Neural cell (in vitro differentiated cells): ENCODE measurements around the gene WDR13. TPM values are rescaled to one million over a fixed set of nuclear protein-coding genes. Genes with fewer than 3 reads are reported as not detected.

ENCODE experiments used
- H2AFZ ChIP-seq: fragments of 200-600, 300-800 bp; sonication (generic), shearing (Covaris generic); 2 replicates; pipeline ENCODE4 v1.6.0; 2014; ENCODE audit warnings: low read depth, mild to moderate bottlenecking, antibody characterized with exemption, low read length, moderate library complexity
- H3F3A ChIP-seq: fragments of 200-600 bp; shearing (Covaris generic); 2 replicates; pipeline ENCODE4 v1.6.1; 2016; ENCODE audit warnings: mild to moderate bottlenecking, moderate library complexity, mixed read lengths, antibody characterized with exemption, low read length; ENCODE audit not compliant: insufficient read depth, poor library complexity, severe bottlenecking
- H3K27ac ChIP-seq: fragments of 200-600, 300-800 bp; sonication (generic), shearing (Covaris generic); 2 replicates; pipeline ENCODE4 v1.5.1; 2014; ENCODE audit warnings: mild to moderate bottlenecking, low read length, moderate library complexity
- H3K27me3 ChIP-seq: fragments of 300-800, 200-600 bp; sonication (generic), shearing (Covaris generic); 2 replicates; pipeline ENCODE4 v1.6.0; 2014; ENCODE audit warnings: mild to moderate bottlenecking, low read depth, low read length, moderate library complexity; ENCODE audit not compliant: insufficient read depth
- H3K36me3 ChIP-seq: fragments of 300-800, 200-600 bp; sonication (generic), shearing (Covaris generic); 2 replicates; pipeline ENCODE4 v1.5.1; 2014; ENCODE audit warnings: mild to moderate bottlenecking, antibody characterized with exemption, low read length, moderate library complexity; ENCODE audit not compliant: insufficient read depth
- H3K4me2 ChIP-seq: fragments of 300-800, 200-600 bp; sonication (generic), shearing (Covaris generic); 2 replicates; pipeline ENCODE4 v1.6.0; 2014; ENCODE audit warnings: mild to moderate bottlenecking, low read length
- H3K4me3 ChIP-seq: fragments of 300-800, 200-600 bp; sonication (generic), shearing (Covaris generic); 2 replicates; pipeline ENCODE4 v1.5.1; 2014; ENCODE audit warnings: mild to moderate bottlenecking, low read length, moderate library complexity
- H3K79me2 ChIP-seq: fragments of 200-600 bp; shearing (Covaris generic); replicated peaks from 2 replicates; pipeline ENCODE4 v1.6.0; 2014; ENCODE audit warnings: mild to moderate bottlenecking, low read length, moderate library complexity; ENCODE audit not compliant: insufficient read depth
- H3K9ac ChIP-seq: fragments of 300-800, 200-600 bp; sonication (generic), shearing (Covaris generic); 2 replicates; pipeline ENCODE4 v1.6.1; 2016; ENCODE audit warnings: mild to moderate bottlenecking, low read length, mixed read lengths
- H3K9me2 ChIP-seq: fragments of 200-600 bp; shearing (Covaris generic); 2 replicates; pipeline ENCODE4 v1.6.1; 2016; ENCODE audit warnings: mild to moderate bottlenecking, low read length, mixed read lengths; ENCODE audit not compliant: insufficient read depth
- H3K9me3 ChIP-seq: fragments of 200-600, 300-800 bp; sonication (generic), shearing (Covaris generic); 2 replicates; pipeline ENCODE4 v1.6.1; 2016; ENCODE audit warnings: mild to moderate bottlenecking, mixed run types, low read length, moderate library complexity, mixed read lengths
- H4K20me1 ChIP-seq: fragments of 200-600 bp; shearing (Covaris generic); 2 replicates; pipeline ENCODE4 v1.6.1; 2016; ENCODE audit warnings: mild to moderate bottlenecking, mixed run types; ENCODE audit not compliant: insufficient read depth
- EP300 ChIP-seq: fragments of 450-650 bp; conservative IDR thresholded peaks from 2 replicates; pipeline ENCODE4 v1.6.1; 2014; ENCODE audit warnings: antibody characterized with exemption, mild to moderate bottlenecking, moderate library complexity; ENCODE audit not compliant: poor library complexity, severe bottlenecking
- EZH2 ChIP-seq: fragments of 200-600, 300-800 bp; shearing (Covaris generic), sonication (generic); IDR thresholded peaks from 2 replicates; pipeline ENCODE4 v1.6.1; 2014; ENCODE audit warnings: antibody characterized with exemption, low read length, borderline replicate concordance, mild to moderate bottlenecking; ENCODE audit not compliant: insufficient read depth, poor library complexity, severe bottlenecking
- MXI1 ChIP-seq: fragments of 450-650 bp; conservative IDR thresholded peaks from 2 replicates; pipeline ENCODE4 v1.6.1; 2014; ENCODE audit warnings: antibody characterized with exemption, mild to moderate bottlenecking; ENCODE audit not compliant: poor library complexity, severe bottlenecking
- POLR2AphosphoS5 ChIP-seq: IDR thresholded peaks from 2 replicates; pipeline ENCODE4 v1.6.1; 2012
- RAD21 ChIP-seq: fragments of 450-650 bp; conservative IDR thresholded peaks from 2 replicates; pipeline ENCODE4 v1.6.1; 2014; ENCODE audit warnings: antibody characterized with exemption, mild to moderate bottlenecking, moderate library complexity
- SMC3 ChIP-seq: fragments of 450-650 bp; conservative IDR thresholded peaks from 2 replicates; pipeline ENCODE4 v1.6.1; 2014; ENCODE audit warnings: antibody characterized with exemption, mild to moderate bottlenecking, moderate library complexity; ENCODE audit not compliant: poor library complexity
- TAF1 ChIP-seq: IDR thresholded peaks from 2 replicates; pipeline ENCODE4 v1.6.1; 2012; ENCODE audit warnings: low read depth
- polyA plus RNA-seq: library from polyadenylated mRNA; depleted of rRNA; stranded (reverse); fragments of >200 nt; gene quantifications from 2 replicates; pipeline ENCODE4 v1.2.3, GENCODE V29; 2014
- TF ChIP-seq, protein P1 (sequence below): IDR thresholded peaks from 2 replicates; pipeline ENCODE4 v1.6.1; 2012; ENCODE audit warnings: borderline replicate concordance
- TF ChIP-seq, protein P2 (sequence below): fragments of 450-650 bp; IDR thresholded peaks from 2 replicates; pipeline ENCODE4 v1.5.1; 2014; ENCODE audit warnings: antibody characterized with exemption, mild to moderate bottlenecking, moderate library complexity; ENCODE audit not compliant: poor library complexity, severe bottlenecking

Gene WDR13
- polyA plus RNA-seq, 1 donor from 2014 or later: 210 TPM

DNA sequence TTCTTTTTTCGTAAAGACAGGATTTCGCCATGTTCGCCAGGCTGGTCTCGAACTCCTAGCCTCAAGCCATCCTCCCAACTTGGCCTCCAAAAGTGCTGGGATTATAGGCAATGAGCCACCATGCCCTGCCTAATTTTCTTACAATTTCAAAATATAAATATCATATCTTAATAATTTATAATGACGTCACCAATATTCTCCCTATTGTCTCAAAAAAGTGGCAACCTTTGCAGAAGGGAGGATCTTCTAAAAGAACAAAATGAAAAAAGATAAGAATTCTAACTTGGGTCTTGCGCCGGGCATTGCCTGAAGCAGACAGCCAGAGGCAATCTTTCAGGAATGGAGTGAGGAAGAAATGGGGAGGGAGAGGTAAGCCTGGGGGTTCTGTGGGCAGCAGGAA, 48.4 kb downstream of the WDR13 start:
- no peaks in the 10 kb centered on the region for H4K20me1 ChIP-seq
- H3K27me3 ChIP-seq: no peaks in the 10 kb centered on the region
- H2AFZ ChIP-seq: no peak overlapping the region
- H3K4me3 ChIP-seq: no peak overlapping the region
- H3K36me3 ChIP-seq: no peaks in the 10 kb centered on the region
- H3K9me2 ChIP-seq: no peaks in the 10 kb centered on the region
- TF ChIP-seq MXI1 (no peak), TAF1 (no peak)
- H3K9ac ChIP-seq: no peak overlapping the region
- no peak overlapping the region for H3K4me2 ChIP-seq
- no peaks in the 10 kb centered on the region for H3K79me2 ChIP-seq
- H3K27ac ChIP-seq: no peak overlapping the region
- H3F3A ChIP-seq: no peaks in the 10 kb centered on the region
- no peaks in the 10 kb centered on the region for H3K9me3 ChIP-seq

DNA sequence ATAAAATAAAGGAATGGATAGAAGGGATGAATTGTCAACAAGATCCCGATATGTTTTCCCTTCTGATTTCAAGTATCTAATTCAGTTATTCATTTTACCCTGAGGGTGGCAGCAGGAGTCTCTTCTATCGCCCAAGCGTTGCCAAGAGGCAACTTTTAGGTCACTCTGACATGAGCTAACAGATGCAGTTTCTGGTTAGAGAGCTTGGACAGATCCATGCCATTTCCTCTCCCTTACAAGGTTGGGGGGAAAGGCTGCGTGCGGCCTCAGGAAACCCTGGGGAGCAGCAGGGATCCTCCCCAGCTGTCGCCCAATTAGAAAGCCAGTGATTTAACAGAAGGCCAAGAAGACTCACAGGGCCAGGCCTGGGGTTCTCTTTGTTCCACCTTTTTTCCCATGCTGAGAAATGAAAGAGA, 51.1 kb downstream of the WDR13 start:
- H3K27me3 ChIP-seq: no peaks in the 10 kb centered on the region
- no peaks in the 10 kb centered on the region for H3F3A ChIP-seq
- H3K4me2 ChIP-seq: no peak overlapping the region
- no peaks in the 10 kb centered on the region for H3K9me3 ChIP-seq
- no peak overlapping the region for H2AFZ ChIP-seq
- H3K27ac ChIP-seq: no peak overlapping the region
- no peak overlapping the region for H3K9ac ChIP-seq
- TF ChIP-seq, protein P1, sequence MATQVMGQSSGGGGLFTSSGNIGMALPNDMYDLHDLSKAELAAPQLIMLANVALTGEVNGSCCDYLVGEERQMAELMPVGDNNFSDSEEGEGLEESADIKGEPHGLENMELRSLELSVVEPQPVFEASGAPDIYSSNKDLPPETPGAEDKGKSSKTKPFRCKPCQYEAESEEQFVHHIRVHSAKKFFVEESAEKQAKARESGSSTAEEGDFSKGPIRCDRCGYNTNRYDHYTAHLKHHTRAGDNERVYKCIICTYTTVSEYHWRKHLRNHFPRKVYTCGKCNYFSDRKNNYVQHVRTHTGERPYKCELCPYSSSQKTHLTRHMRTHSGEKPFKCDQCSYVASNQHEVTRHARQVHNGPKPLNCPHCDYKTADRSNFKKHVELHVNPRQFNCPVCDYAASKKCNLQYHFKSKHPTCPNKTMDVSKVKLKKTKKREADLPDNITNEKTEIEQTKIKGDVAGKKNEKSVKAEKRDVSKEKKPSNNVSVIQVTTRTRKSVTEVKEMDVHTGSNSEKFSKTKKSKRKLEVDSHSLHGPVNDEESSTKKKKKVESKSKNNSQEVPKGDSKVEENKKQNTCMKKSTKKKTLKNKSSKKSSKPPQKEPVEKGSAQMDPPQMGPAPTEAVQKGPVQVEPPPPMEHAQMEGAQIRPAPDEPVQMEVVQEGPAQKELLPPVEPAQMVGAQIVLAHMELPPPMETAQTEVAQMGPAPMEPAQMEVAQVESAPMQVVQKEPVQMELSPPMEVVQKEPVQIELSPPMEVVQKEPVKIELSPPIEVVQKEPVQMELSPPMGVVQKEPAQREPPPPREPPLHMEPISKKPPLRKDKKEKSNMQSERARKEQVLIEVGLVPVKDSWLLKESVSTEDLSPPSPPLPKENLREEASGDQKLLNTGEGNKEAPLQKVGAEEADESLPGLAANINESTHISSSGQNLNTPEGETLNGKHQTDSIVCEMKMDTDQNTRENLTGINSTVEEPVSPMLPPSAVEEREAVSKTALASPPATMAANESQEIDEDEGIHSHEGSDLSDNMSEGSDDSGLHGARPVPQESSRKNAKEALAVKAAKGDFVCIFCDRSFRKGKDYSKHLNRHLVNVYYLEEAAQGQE: no peak
- TF ChIP-seq EZH2: no peak
- TF ChIP-seq RAD21: peak; percentile 68
- TF ChIP-seq, protein P2, sequence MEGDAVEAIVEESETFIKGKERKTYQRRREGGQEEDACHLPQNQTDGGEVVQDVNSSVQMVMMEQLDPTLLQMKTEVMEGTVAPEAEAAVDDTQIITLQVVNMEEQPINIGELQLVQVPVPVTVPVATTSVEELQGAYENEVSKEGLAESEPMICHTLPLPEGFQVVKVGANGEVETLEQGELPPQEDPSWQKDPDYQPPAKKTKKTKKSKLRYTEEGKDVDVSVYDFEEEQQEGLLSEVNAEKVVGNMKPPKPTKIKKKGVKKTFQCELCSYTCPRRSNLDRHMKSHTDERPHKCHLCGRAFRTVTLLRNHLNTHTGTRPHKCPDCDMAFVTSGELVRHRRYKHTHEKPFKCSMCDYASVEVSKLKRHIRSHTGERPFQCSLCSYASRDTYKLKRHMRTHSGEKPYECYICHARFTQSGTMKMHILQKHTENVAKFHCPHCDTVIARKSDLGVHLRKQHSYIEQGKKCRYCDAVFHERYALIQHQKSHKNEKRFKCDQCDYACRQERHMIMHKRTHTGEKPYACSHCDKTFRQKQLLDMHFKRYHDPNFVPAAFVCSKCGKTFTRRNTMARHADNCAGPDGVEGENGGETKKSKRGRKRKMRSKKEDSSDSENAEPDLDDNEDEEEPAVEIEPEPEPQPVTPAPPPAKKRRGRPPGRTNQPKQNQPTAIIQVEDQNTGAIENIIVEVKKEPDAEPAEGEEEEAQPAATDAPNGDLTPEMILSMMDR: peak; percentile 58
- no peak for TF ChIP-seq TAF1
- TF ChIP-seq SMC3: peak; percentile 63
- no peaks in the 10 kb centered on the region for H3K36me3 ChIP-seq
- H4K20me1 ChIP-seq: no peaks in the 10 kb centered on the region
- no peaks in the 10 kb centered on the region for H3K79me2 ChIP-seq
- H3K4me3 ChIP-seq: no peak overlapping the region
- no peaks in the 10 kb centered on the region for H3K9me2 ChIP-seq

DNA sequence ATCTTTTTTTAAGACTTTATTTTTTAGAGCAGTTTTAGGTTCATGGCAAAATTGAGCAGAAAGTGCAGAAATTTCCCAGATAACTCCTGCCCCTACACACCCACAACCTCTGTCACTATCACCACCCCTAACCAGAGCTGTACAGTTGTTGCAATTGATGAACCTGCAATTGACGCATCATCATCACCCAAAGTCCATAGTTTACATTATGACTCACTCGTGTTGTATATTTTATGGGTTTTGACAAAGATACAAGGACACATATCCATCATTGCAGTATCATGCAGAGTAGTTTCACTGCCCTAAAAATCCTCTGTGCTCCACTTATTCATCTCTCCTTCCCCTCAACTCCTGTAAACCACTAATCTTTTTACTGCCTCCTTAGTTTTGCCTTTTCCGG, 51.8 kb downstream of the WDR13 start:
- Histone ChIP-seq H3F3A (no peaks in the 10 kb centered on the region), H3K36me3 (no peaks in the 10 kb centered on the region), H2AFZ (no peak overlapping the region), H3K79me2 (no peaks in the 10 kb centered on the region), H4K20me1 (no peaks in the 10 kb centered on the region), H3K9ac (no peak overlapping the region), H3K9me3 (no peaks in the 10 kb centered on the region), H3K27ac (no peak overlapping the region), H3K9me2 (no peaks in the 10 kb centered on the region), H3K27me3 (no peaks in the 10 kb centered on the region), H3K4me3 (no peak overlapping the region), H3K4me2 (no peak overlapping the region)
- TF ChIP-seq POLR2AphosphoS5: no peak
- TF ChIP-seq TAF1: no peak
- no peak for TF ChIP-seq EP300
- no peak for TF ChIP-seq EZH2
- TF ChIP-seq, protein P2: no peak
- TF ChIP-seq RAD21: no peak
- no peak for TF ChIP-seq SMC3
- no peak for TF ChIP-seq MXI1
- TF ChIP-seq, protein P1: no peak
